ENCODE data around the gene TFRC. TPM values are rescaled to one million over a fixed set of nuclear protein-coding genes. Genes with fewer than 3 reads are reported as not detected.
"Not testable (repeated sequence)": the region's sequence is repeated elsewhere in the genome, so short reads cannot be mapped to it uniquely, and the experiment has no call there.

TFRC gene
- total RNA-seq, 1 donor from 2014 or later = 102 TPM

DNA sequence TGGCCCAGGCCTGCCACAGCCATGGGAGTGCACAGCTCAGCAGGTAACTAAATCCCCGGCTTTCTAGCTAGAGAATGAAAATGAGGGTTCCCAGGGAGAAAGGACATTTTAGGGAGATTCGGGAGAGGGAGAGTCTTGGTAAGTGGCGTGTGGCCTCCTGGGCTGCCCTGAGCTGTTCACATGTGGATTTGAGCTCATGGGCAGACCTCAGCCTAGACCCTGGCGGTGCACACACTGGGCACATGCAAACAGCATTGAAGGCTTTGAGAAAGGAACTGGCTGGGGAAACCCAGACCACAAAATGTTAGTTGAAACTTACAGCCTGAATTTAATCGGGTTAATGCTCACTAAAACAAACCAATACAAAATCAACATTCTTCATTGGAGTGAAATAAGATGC is 72.4 kb downstream of the TFRC start:
- H3K4me3 ChIP-seq (ENCODE audit: low read depth, low read length) = no peak overlapping the region
- no peak for DNase-seq (ENCODE audit: low read depth)
- TF ChIP-seq, protein P1, sequence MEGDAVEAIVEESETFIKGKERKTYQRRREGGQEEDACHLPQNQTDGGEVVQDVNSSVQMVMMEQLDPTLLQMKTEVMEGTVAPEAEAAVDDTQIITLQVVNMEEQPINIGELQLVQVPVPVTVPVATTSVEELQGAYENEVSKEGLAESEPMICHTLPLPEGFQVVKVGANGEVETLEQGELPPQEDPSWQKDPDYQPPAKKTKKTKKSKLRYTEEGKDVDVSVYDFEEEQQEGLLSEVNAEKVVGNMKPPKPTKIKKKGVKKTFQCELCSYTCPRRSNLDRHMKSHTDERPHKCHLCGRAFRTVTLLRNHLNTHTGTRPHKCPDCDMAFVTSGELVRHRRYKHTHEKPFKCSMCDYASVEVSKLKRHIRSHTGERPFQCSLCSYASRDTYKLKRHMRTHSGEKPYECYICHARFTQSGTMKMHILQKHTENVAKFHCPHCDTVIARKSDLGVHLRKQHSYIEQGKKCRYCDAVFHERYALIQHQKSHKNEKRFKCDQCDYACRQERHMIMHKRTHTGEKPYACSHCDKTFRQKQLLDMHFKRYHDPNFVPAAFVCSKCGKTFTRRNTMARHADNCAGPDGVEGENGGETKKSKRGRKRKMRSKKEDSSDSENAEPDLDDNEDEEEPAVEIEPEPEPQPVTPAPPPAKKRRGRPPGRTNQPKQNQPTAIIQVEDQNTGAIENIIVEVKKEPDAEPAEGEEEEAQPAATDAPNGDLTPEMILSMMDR (conservative IDR thresholded peaks at IDR 0.05; ENCODE audit: low read depth, low read length) = no peak

DNA sequence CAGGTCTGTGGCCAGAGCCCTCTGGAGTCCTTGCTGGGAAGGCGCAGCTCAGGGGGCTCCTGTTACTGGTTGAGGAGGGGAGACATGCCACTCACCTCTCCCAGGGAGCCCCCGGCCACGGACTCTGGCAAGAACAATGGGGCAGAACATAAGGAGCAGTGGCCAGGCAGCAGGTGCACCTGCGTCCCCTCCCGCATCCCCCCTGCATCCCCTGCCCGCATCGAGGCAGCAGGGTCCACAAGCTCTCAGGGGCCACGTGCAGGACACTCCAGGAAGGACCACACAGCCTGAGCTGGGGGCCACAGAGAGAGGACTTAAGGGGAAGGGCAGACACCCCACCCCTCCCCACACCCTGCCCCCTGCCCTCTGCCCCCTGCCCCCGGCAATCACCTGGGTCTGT is 73.0 kb downstream of the TFRC start:
- no peak overlapping the region for H3K4me3 ChIP-seq (ENCODE audit: low read depth, low read length)
- DNase-seq (ENCODE audit: low read depth) = no peak
- TF ChIP-seq, protein P1 (conservative IDR thresholded peaks at IDR 0.05; ENCODE audit: low read depth, low read length) = no peak

DNA sequence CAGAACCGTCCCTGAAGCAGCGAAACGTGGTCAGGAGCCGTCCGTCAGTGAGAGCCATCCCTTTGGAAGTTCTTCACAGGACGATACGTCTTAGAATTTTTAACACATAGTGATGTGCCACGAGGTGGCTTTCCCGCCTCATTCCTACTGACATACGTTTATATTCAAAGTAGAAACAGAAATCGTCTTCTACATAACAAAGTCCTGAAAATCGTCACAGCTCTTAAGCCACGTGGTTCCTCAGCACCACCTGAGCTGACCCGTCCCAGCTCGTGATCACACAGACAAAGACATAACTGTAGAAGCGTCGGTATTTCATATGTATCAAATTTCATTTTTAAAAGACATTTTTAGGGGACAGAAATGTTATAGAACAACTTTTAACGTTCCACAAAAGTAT is 73.5 kb downstream of the TFRC start:
- no peak for DNase-seq (ENCODE audit: low read depth)
- no peak overlapping the region for H3K4me3 ChIP-seq (ENCODE audit: low read depth, low read length)
- TF ChIP-seq, protein P1 (conservative IDR thresholded peaks at IDR 0.05; ENCODE audit: low read depth, low read length) = no peak

DNA sequence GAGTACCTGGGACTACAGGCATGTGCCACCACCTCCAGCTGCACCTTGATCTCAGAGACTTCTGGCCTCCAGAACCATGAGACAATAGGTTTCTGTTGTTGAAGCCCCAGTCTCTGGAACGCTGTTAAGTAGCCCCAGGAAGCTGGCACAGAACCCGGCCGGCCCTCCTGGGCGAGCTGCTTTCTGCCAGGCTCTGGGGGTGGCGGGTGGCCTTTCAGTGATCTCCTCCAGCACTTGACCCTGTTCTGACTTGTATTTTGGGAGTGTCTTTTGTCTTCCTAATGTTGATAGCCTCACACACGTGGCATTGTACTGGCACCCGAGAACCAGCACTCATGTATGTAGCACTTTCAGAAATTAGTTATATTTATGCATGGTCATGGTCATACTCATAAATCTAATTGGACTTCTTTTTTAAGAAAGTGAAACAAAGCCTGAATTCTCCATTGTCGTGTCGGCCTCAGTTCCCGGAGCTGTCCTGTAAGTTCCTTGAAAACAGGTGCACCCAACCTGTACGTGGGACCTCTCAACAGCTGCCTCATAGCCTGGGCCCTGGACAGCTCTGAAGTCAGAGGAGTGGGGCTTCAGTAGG is 74.0 kb downstream of the TFRC start:
- no peak overlapping the region for H3K4me3 ChIP-seq (ENCODE audit: low read depth, low read length)
- DNase-seq (ENCODE audit: low read depth) = no peak
- TF ChIP-seq, protein P1 (conservative IDR thresholded peaks at IDR 0.05; ENCODE audit: low read depth, low read length) = no peak

DNA sequence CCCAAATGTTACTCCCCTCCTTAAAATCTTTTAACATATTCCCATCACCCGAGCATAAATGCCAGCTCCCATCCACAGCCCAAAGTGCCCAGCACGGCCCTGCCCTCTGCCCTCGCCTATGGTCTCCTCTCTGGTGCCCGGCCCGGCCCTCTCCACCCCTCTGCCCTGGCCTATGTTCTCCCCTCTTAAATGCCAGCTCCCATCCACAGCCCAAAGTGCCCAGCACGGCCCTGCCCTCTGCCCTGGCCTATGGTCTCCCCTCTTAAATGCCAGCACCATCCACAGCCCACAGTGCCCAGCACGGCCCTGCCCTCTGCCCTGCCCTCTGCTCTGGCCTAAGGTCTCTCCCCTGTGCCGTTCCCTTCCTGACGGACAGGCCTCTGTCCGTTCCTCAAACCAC is 76.6 kb downstream of the TFRC start:
- not testable (repeated sequence) for H3K4me3 ChIP-seq (ENCODE audit: low read depth, low read length); DNase-seq (ENCODE audit: low read depth)

DNA sequence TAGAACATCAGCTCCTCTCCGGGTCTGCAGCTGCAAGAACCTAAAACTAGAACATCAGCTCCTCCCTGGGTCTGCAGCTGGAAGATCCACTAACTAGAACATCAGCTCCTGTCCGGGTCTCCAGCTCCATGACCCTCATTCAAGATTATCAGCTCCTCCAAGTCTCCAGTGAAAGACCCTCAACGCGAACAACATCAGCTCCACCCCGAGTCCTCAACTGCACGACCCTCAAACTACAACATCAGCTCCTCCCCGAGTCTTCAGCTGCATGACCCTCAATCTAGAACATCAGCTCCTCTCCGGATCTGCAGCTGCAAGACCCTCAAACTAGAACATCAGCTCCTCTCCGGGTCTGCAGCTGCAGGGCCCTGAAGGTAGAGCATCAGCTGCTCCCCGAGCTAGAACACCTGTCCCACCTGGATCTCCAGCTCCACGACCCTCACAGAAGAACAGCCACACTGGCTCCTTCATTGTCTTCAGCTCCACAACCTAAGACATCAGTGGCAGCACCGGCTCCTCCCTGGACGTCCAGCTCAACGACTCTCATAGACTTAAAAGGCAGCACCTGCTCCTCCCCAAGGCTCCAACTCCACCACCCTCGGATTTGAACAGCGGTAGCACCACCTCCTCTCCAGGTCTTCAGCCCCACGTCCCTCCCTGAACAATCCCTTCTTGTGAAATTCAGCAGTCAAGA is 77.4 kb downstream of the TFRC start:
- not testable (repeated sequence) for H3K4me3 ChIP-seq (ENCODE audit: low read depth, low read length); DNase-seq (ENCODE audit: low read depth)

DNA sequence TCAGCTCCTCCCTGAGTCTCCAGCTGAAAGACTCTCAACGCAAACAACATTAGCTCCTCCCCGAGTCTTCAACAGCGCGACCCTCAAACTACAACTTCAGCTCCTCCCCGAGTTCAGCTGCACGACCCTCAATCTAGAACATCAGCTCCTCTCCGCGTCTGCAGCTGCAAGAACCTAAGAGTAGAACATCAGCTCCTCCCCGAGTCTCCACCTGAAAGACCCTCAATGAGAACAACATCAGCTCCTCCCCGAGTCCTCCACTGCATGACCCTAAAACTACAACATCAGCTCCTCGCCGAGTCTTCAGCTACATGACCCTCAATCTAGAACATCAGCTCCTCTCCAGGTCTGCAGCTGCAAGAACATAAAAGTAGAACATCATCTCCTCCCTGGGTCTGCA is 78.3 kb downstream of the TFRC start:
- TF ChIP-seq, protein P1 (conservative IDR thresholded peaks at IDR 0.05; ENCODE audit: low read depth, low read length) = no peak
- no peak for DNase-seq (ENCODE audit: low read depth)
- H3K4me3 ChIP-seq (ENCODE audit: low read depth, low read length) = no peak overlapping the region

DNA sequence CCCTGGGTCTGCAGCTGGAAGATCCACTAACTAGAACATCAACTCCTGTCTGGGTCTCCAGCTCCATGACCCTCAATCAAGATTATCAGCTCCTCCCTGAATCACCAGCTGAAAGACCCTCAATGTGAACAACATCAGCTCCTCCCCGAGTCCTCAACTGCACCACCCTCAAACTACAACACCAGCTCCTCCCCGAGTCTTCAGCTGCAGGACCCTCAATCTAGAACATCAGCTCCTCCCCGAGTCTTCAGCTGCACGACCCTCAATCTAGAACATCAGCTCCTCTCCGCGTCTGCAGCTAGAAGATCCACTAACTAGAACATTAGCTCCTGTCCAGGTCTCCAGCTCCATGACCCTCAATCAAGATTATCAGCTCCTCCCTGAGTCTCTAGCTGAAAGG is 79.2 kb downstream of the TFRC start:
- DNase-seq (ENCODE audit: low read depth); H3K4me3 ChIP-seq (ENCODE audit: low read depth, low read length): not testable (repeated sequence)

DNA sequence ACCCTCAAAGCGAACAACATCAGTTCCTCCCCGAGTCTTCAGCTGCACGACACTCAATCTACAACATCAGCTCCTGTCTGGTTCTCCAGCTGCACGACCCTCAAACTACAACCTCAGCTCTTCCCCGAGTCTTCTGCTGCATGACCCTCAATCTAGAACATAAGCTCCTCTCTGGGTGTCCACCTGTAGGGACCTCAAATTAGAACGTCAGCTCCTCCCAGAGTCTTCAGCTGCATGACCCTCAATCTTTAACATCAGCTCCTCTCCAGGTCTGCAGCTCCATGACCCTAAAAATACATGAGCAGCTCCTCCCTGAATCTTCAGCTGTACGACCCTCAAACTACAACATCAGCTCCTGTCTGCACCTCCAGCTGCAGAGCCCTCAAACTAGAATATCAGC is 80.7 kb downstream of the TFRC start:
- H3K4me3 ChIP-seq (ENCODE audit: low read depth, low read length); DNase-seq (ENCODE audit: low read depth): not testable (repeated sequence)

DNA sequence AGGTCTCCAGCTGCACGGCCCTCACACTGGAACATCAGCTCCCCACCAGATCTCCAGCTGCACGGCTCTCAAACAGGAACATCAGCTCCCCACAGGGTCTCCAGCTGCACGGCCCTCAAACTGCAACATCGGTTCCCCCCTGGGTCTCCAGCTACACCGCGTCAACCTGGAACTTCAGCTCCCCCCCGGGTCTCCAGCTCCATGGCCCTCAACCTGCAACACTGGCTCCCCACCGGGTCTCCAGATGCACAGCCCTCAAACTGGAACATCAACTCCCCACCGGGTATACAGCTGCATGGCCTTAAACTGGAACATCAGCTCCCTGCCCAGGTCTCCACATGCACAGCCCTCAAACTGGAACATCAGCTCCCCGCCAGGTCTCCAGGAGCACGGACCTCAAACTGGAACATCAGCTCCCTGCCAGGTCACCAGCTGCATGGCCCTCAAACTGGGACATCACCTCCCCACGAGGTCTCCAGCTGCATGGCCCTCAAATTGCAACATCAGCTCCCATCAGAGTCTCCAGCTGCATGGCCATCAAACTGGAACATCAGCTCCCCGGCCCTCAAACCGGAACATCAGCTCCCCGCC is 81.4 kb downstream of the TFRC start:
- not testable (repeated sequence) for H3K4me3 ChIP-seq (ENCODE audit: low read depth, low read length); DNase-seq (ENCODE audit: low read depth)

All from epithelial cell of proximal tubule (primary cell).